CD14-positive monocyte (primary cell): ENCODE data around the gene WDR7. TPM values are rescaled to one million over a fixed set of nuclear protein-coding genes. Genes with fewer than 3 reads are reported as not detected.

Experiments
- DNase-seq, 3 donors: peaks; one replicate each; pipeline ENCODE4 v3.0.0-alpha.2; 2011 to 2022
- H2AFZ ChIP-seq: 2 replicates; pipeline ENCODE4 v1.6.0; 2012; ENCODE audit warnings: mild to moderate bottlenecking, low read depth, low read length, inconsistent platforms; ENCODE audit not compliant: insufficient read depth, poor library complexity, severe bottlenecking
- H3K27ac ChIP-seq, 2 donors: 1 replicate in 1 of 2; 2 replicates in 1 of 2; pipeline ENCODE4 v1.5.1; 2012 to 2013; ENCODE audit warnings: low read length in 2 of 2, control low read depth in 1 of 2, inconsistent platforms in 1 of 2, low read depth in 1 of 2, mild to moderate bottlenecking in 1 of 2
- H3K27me3 ChIP-seq, 2 donors: one replicate each; pipeline versions ENCODE4 v1.6.0 to v1.6.1; 2011 to 2013; ENCODE audit warnings: low read length in 2 of 2; ENCODE audit not compliant: control insufficient read depth in 2 of 2, insufficient read depth in 2 of 2
- H3K36me3 ChIP-seq, 2 donors: replicated peaks in 1 of 2; 1 replicate in 1 of 2; 2 replicates in 1 of 2; pipeline versions ENCODE4 v1.5.1 to v1.6.1; 2012 to 2013; ENCODE audit warnings: low read length in 2 of 2, control low read depth in 1 of 2, inconsistent platforms in 1 of 2, mild to moderate bottlenecking in 1 of 2; ENCODE audit not compliant: insufficient read depth in 2 of 2, control insufficient read depth in 1 of 2
- H3K4me1 ChIP-seq, 2 donors: 1 replicate in 1 of 2; 2 replicates in 1 of 2; pipeline versions ENCODE4 v1.5.1 to v1.6.1; 2012 to 2013; ENCODE audit warnings: low read length in 2 of 2, control low read depth in 1 of 2, inconsistent platforms in 1 of 2, mild to moderate bottlenecking in 1 of 2, moderate library complexity in 1 of 2; ENCODE audit not compliant: insufficient read depth in 2 of 2, control insufficient read depth in 1 of 2
- H3K4me2 ChIP-seq: replicated peaks from 2 replicates; pipeline ENCODE3; 2012; ENCODE audit warnings: low read length, moderate library complexity, mild to moderate bottlenecking; ENCODE audit not compliant: poor library complexity, severe bottlenecking; ENCODE audit errors: extremely low read depth
- H3K4me3 ChIP-seq, 3 experiments: fragments of 200-600 bp in 1 of 3; sonication (generic) in 1 of 3; replicated peaks in 1 of 3; 1 replicate in 2 of 3; 2 replicates in 1 of 3; pipeline ENCODE4 v1.5.1; 2011 to 2013; ENCODE audit warnings: low read length in 3 of 3, mild to moderate bottlenecking in 3 of 3, control low read depth in 2 of 3, low read depth in 2 of 3, inconsistent platforms in 1 of 3, moderate library complexity in 1 of 3
- H3K79me2 ChIP-seq: 2 replicates; pipeline ENCODE4 v1.6.0; 2012; ENCODE audit warnings: mild to moderate bottlenecking, control low read depth, inconsistent platforms, low read length, moderate library complexity; ENCODE audit not compliant: insufficient read depth
- H3K9ac ChIP-seq: 2 replicates; pipeline ENCODE4 v1.6.0; 2017; ENCODE audit warnings: low read length, mild to moderate bottlenecking; ENCODE audit not compliant: insufficient read depth, poor library complexity, severe bottlenecking
- H3K9me3 ChIP-seq, 2 donors: replicated peaks in 1 of 2; 1 replicate in 1 of 2; 2 replicates in 1 of 2; pipeline versions ENCODE4 v1.5.1 to v1.6.1; 2012 to 2013; ENCODE audit warnings: low read length in 2 of 2, control low read depth in 1 of 2; ENCODE audit not compliant: control insufficient read depth in 1 of 2, insufficient read depth in 1 of 2
- H4K20me1 ChIP-seq: 2 replicates; pipeline ENCODE4 v1.6.0; 2012; ENCODE audit warnings: mild to moderate bottlenecking, low read length, control low read depth, moderate library complexity; ENCODE audit not compliant: insufficient read depth
- H3K27ac Mint-ChIP-seq, 7 donors: one replicate each; pipeline ENCODE4 v1.8.0; 2020; ENCODE audit warnings: mild to moderate bottlenecking in 7 of 7, mixed read lengths in 7 of 7, moderate library complexity in 6 of 7, inconsistent platforms in 2 of 7
- H3K27me3 Mint-ChIP-seq, 3 donors: one replicate each; pipeline ENCODE4 v1.8.0; 2021 to 2022; ENCODE audit warnings: low read depth in 3 of 3, mild to moderate bottlenecking in 3 of 3, mixed read lengths in 3 of 3, moderate library complexity in 3 of 3, inconsistent platforms in 1 of 3
- H3K36me3 Mint-ChIP-seq, 2 donors: one replicate each; pipeline ENCODE4 v1.8.0; 2020; ENCODE audit warnings: mixed read lengths in 2 of 2, inconsistent platforms in 1 of 2, mild to moderate bottlenecking in 1 of 2
- H3K4me1 Mint-ChIP-seq: one replicate; pipeline ENCODE4 v1.8.0; 2020; ENCODE audit warnings: mild to moderate bottlenecking, mixed read lengths
- H3K4me3 Mint-ChIP-seq, 2 donors: one replicate each; pipeline ENCODE4 v1.8.0; 2020; ENCODE audit warnings: mild to moderate bottlenecking in 2 of 2, mixed read lengths in 2 of 2, moderate library complexity in 1 of 2
- H3K9me3 Mint-ChIP-seq, 7 donors: one replicate each; pipeline ENCODE4 v1.8.0; 2020 to 2022; ENCODE audit warnings: mixed read lengths in 7 of 7, mild to moderate bottlenecking in 6 of 7, moderate library complexity in 6 of 7, inconsistent platforms in 2 of 7
- CTCF ChIP-seq: fragments of 200-600 bp; IDR thresholded peaks from one replicate; pipeline ENCODE4 v1.8.0; 2022; ENCODE audit warnings: antibody characterized with exemption, mild to moderate bottlenecking
- WGBS: methylation state at CpG from one replicate; pipeline ENCODE4 v1.1.5; 2013; ENCODE audit warnings: missing lambda C conversion rate; ENCODE audit not compliant: insufficient coverage; 5-methylcytosine and 5-hydroxymethylcytosine counted together
- intact Hi-C, 2 donors: fragments of 100-400 bp; cut with micrococcal nuclease; formaldehyde crosslinking; loops; one replicate each; pipeline versions ENCODE4 v1.15.0 to v1.15.1; 2023
- polyA plus RNA-seq, 3 donors: library from polyadenylated mRNA; depleted of rRNA in 1 of 3; unstranded in 2 of 3; stranded (reverse) in 1 of 3; fragments of 300-500 nt in 2 of 3; fragments of >200 nt in 1 of 3; fragmentation: Illumina TruSeq in 2 of 3; gene quantifications; 1 replicate in 2 of 3; 2 replicates in 1 of 3; pipeline ENCODE4 v1.2.3, GENCODE V29; 2012 to 2021

The WDR7 gene
- polyA plus RNA-seq, 3 donors, result 9.1 to 23.6 (median 9.5) TPM

DNA sequence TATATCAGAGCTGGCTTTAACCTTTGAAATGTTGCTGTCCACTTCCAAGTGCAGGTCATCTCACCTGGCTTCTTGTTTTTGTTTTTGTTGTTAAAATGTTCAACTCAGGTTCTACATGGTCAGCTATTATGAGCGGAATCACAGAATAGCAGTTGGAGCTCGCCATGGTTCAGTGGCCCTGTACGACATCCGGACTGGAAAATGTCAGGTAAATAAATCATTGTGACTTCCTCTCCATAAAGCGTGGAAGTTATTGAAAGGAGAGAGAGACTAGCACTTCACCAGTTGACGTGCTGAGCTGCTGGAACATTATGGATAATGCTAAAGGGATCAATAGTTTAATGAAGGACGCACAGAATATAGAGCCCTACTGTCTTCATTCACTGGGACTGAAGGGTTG is 311.2 kb downstream of the WDR7 start:
- no peak for TF ChIP-seq CTCF
- 93% methylated on average over 3 of the region's 7 CpGs for WGBS
- intact Hi-C loops, result no loop called here

DNA sequence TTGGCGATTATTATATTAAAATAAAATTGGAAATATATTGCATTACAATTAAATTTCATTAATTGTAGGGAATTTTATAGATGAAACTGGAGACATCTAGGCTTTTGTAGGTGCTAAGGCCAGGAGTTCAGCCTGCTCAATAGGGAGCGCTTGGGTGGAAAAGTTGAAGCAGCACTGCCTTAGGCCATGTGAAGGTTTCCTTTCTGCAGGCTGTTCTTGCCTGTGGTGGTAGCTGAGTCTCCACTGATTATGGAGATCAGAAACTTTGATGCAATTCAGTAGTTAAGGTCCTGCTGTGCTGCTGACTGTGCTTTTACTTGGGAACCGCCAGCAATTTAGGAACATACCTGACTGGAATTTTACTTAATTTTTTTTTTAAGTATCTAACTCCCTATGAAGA is 315.9 kb downstream of the WDR7 start:
- H4K20me1 ChIP-seq, result no peaks in the 10 kb centered on the region
- peaks cover 2 to 26% of the 10 kb centered on the region in 2 donors for H3K36me3 ChIP-seq
- H3K36me3 Mint-ChIP-seq, result peaks cover 27 to 42% of the 10 kb centered on the region in 2 donors
- H3K9ac ChIP-seq, result no peak overlapping the region
- WGBS, result 100% methylated on average over 1 of the region's 3 CpGs
- no peak overlapping the region for H3K27ac Mint-ChIP-seq
- no peak for DNase-seq
- no peak overlapping the region for H3K27ac ChIP-seq
- no peaks in the 10 kb centered on the region for H3K4me1 ChIP-seq
- H3K4me1 Mint-ChIP-seq, result no peaks in the 10 kb centered on the region
- intact Hi-C loops, result no loop called here
- H2AFZ ChIP-seq, result no peak overlapping the region
- H3K79me2 ChIP-seq, result no peaks in the 10 kb centered on the region
- no peak for TF ChIP-seq CTCF
- H3K4me3 Mint-ChIP-seq, result no peak overlapping the region
- peaks cover 0 to 1% (median 0%) of the 10 kb centered on the region in 7 donors for H3K9me3 Mint-ChIP-seq
- H3K4me3 ChIP-seq, result no peak overlapping the region
- H3K27me3 Mint-ChIP-seq, result no peaks in the 10 kb centered on the region
- no peaks in the 10 kb centered on the region for H3K27me3 ChIP-seq
- H3K4me2 ChIP-seq, result no peak overlapping the region
- no peaks in the 10 kb centered on the region for H3K9me3 ChIP-seq

More for the DNA sequence above, 311.2 kb downstream of the WDR7 start:
- H4K20me1 ChIP-seq, result no peaks in the 10 kb centered on the region
- H3K36me3 Mint-ChIP-seq, result peaks cover 24 to 34% of the 10 kb centered on the region in 2 donors
- peaks cover 0 to 1% (median 0%) of the 10 kb centered on the region in 3 donors for H3K27me3 Mint-ChIP-seq
- no peaks in the 10 kb centered on the region for H3K4me1 ChIP-seq
- no peak overlapping the region for H3K4me3 ChIP-seq
- H3K27me3 ChIP-seq, result no peaks in the 10 kb centered on the region
- H3K27ac Mint-ChIP-seq, result no peak overlapping the region
- H3K79me2 ChIP-seq, result no peaks in the 10 kb centered on the region
- H3K27ac ChIP-seq, result no peak overlapping the region
- H3K4me1 Mint-ChIP-seq, result no peaks in the 10 kb centered on the region
- H3K4me2 ChIP-seq, result no peak overlapping the region
- peaks cover 0 to 23% of the 10 kb centered on the region in 2 donors for H3K36me3 ChIP-seq
- H3K9me3 Mint-ChIP-seq, result no peaks in the 10 kb centered on the region
- no peak for DNase-seq
- no peak overlapping the region for H2AFZ ChIP-seq
- no peak overlapping the region for H3K4me3 Mint-ChIP-seq
- no peak overlapping the region for H3K9ac ChIP-seq
- no peaks in the 10 kb centered on the region for H3K9me3 ChIP-seq
